Measurements from ENCODE around the gene FOSL2. TPM values are rescaled to one million over a fixed set of nuclear protein-coding genes. Genes with fewer than 3 reads are reported as not detected.
A peak's percentile ranks its signal among the peaks of the same experiment; 100 is the strongest.

The FOSL2 gene
- total and polyA plus RNA-seq, 8 donors: 10.0 to 39.1 (median 21.1) TPM

- Histone ChIP-seq H3K36me3 (no peaks in the 10 kb centered on the region), H3K4me1 (no peaks in the 10 kb centered on the region), H3K4me3 (no peak overlapping the region), H3K27ac (no peak overlapping the region), H3K27me3 (no peaks in the 10 kb centered on the region), H3K9me3 (no peaks in the 10 kb centered on the region)
- ATAC-seq: peak in 1 of 4 donors; percentile 21
- intact Hi-C loops (cut with DNase I): loop anchor here in 1 of 3 donors (10.0 kb wide), 1 partner anchor 739 kb away; no protein-coding TSS in a partner anchor
- 83 to 86% methylated on average over 13 to 14 of the region's 14 CpGs for WGBS, 2 donors
- DNase-seq: peak in 1 of 6 donors; percentile 35
- FAIRE-seq: no peak
- TF ChIP-seq CTCF (IDR thresholded peaks at IDR 0.05): no peak
These were observed 61.6 kb downstream of the FOSL2 start for GRCh38 chr2:28454016-28454930.

GRCh38 chr2:28457237-28457636 is 64.6 kb downstream of the FOSL2 start:
- Histone ChIP-seq H3K4me1 (no peaks in the 10 kb centered on the region), H3K27ac (no peak overlapping the region), H3K36me3 (no peaks in the 10 kb centered on the region), H3K4me3 (no peak overlapping the region), H3K9me3 (no peaks in the 10 kb centered on the region), H3K27me3 (no peaks in the 10 kb centered on the region)
- intact Hi-C loops (cut with DNase I): loop anchor here in 1 of 3 donors (10.0 kb wide), 1 partner anchor 742 kb away; no protein-coding TSS in a partner anchor
- FAIRE-seq (no peak), ATAC-seq (no peak), DNase-seq (peak in 1 of 6 donors; percentile 31)
- TF ChIP-seq CTCF (IDR thresholded peaks at IDR 0.05): no peak
- 87 to 88% methylated on average over 10 of the region's 10 CpGs for WGBS, 2 donors

GRCh38 chr2:28461056-28461455 is 68.4 kb downstream of the FOSL2 start:
- 42 to 47% methylated on average over 2 of the region's 2 CpGs for WGBS, 2 donors
- no peak for FAIRE-seq
- intact Hi-C loops (cut with DNase I): no loop called here
- Histone ChIP-seq H3K36me3 (no peaks in the 10 kb centered on the region), H3K4me3 (no peak overlapping the region), H3K4me1 (no peaks in the 10 kb centered on the region), H3K27ac (no peak overlapping the region), H3K27me3 (no peaks in the 10 kb centered on the region), H3K9me3 (no peaks in the 10 kb centered on the region)
- ATAC-seq: no peak
- no peak for DNase-seq
- no peak for TF ChIP-seq CTCF (IDR thresholded peaks at IDR 0.05)

GRCh38 chr2:28462122-28462521 is 69.5 kb downstream of the FOSL2 start:
- no peaks in the 10 kb centered on the region for H3K36me3 ChIP-seq
- no peak overlapping the region for H3K4me3 ChIP-seq
- intact Hi-C loops (cut with DNase I): no loop called here
- ATAC-seq (no peak), FAIRE-seq (no peak), DNase-seq (no peak)
- no peak overlapping the region for H3K27ac ChIP-seq
- no peaks in the 10 kb centered on the region for H3K27me3 ChIP-seq
- H3K9me3 ChIP-seq: no peaks in the 10 kb centered on the region
- H3K4me1 ChIP-seq: no peaks in the 10 kb centered on the region
- TF ChIP-seq CTCF (IDR thresholded peaks at IDR 0.05): no peak

Data from pancreas (tissue), 10 donors.